H1 (cell line): ENCODE data around the gene MLN.

ENCODE experiments used
- ZNF274 ChIP-seq: IDR thresholded peaks from 2 replicates; pipeline ENCODE4 v1.7.0; 2012; ENCODE audit warnings: low read length, borderline replicate concordance; ENCODE audit errors: extremely low read depth
- TF ChIP-seq, protein P1 (sequence below): IDR thresholded peaks from 2 replicates; pipeline ENCODE4 v1.6.1; 2011; ENCODE audit warnings: low read depth, mild to moderate bottlenecking, low read length; ENCODE audit not compliant: insufficient read depth
- TF ChIP-seq, protein P2 (sequence below): IDR thresholded peaks from 2 replicates; pipeline ENCODE4 v1.6.1; 2012; ENCODE audit warnings: inconsistent platforms

DNA sequence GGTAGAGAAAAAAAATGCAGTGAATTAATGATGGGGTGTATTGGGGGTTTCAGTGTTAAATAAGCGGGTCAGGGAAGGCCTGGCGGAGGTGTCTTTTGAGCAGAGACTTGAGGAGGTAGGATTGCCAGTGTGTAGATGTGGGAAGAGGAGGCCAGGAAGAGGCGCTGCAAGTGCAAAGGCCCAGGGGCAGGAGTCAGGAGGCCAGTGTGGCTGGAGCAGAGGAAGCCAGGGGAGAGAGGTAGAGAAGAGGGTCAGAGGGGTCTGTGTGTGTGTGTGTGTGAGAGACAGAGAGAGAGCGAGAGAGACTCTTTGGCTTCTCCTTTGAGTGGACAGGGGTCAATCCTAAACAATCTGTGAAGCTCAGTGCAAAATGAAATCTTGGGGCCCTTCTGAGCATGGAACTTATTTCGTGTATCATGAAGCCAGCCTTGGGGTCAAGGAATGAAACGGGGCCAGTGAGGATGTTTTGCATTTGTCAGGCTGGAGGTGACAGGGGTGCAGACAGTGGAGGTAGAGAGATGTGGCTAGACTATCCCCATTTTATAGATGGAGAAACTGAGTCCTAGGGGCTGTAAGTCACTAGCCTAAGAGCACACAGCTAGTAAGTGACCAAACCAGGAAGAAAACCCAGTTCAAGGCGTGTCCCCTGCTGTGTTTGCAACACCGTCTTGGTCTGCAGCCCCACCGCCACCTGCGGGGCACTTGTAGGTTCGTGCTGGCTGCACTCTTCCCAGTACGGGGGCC is 47.4 kb downstream of the MLN start:
- TF ChIP-seq, protein P1, sequence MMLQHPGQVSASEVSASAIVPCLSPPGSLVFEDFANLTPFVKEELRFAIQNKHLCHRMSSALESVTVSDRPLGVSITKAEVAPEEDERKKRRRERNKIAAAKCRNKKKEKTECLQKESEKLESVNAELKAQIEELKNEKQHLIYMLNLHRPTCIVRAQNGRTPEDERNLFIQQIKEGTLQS: no peak
- TF ChIP-seq, protein P2, sequence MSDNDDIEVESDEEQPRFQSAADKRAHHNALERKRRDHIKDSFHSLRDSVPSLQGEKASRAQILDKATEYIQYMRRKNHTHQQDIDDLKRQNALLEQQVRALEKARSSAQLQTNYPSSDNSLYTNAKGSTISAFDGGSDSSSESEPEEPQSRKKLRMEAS: no peak
- TF ChIP-seq ZNF274: no peak
